WI38 (cell line): ENCODE results near the gene PLXDC2.

Source experiments
- H3K4me3 ChIP-seq: 2 replicates; pipeline ENCODE4 v1.5.1; 2011; ENCODE audit warnings: low read depth, mild to moderate bottlenecking, control low read depth, low read length
- CTCF ChIP-seq: IDR thresholded peaks from 2 replicates; pipeline ENCODE4 v1.5.1; 2012; ENCODE audit warnings: low read depth, mild to moderate bottlenecking, control low read depth, low read length

The PLXDC2 gene

GRCh38 chr10:20091698-20092097, 275.5 kb downstream of the PLXDC2 start:
- no peak overlapping the region for H3K4me3 ChIP-seq
- TF ChIP-seq CTCF, result no peak

- no peak for TF ChIP-seq CTCF
- H3K4me3 ChIP-seq, result no peak overlapping the region
Measured at GRCh38 chr10:20093600-20093999, 277.4 kb downstream of the PLXDC2 start.

GRCh38 chr10:20094226-20094976, 278.2 kb downstream of the PLXDC2 start:
- H3K4me3 ChIP-seq, result no peak overlapping the region
- TF ChIP-seq CTCF, result no peak

GRCh38 chr10:20100171-20100570, 283.9 kb downstream of the PLXDC2 start:
- TF ChIP-seq CTCF, result no peak

GRCh38 chr10:20105236-20105635, 289.0 kb downstream of the PLXDC2 start:
- TF ChIP-seq CTCF, result no peak
- no peak overlapping the region for H3K4me3 ChIP-seq

More at GRCh38 chr10:20100171-20100570, 283.9 kb downstream of the PLXDC2 start:
- H3K4me3 ChIP-seq, result no peak overlapping the region

- no peak for TF ChIP-seq CTCF
- H3K4me3 ChIP-seq, result no peak overlapping the region
Measured at GRCh38 chr10:20105931-20106330, 289.7 kb downstream of the PLXDC2 start.

- TF ChIP-seq CTCF, result no peak
Measured at GRCh38 chr10:20108021-20108420, 291.8 kb downstream of the PLXDC2 start.

More at GRCh38 chr10:20108021-20108420, 291.8 kb downstream of the PLXDC2 start:
- no peak overlapping the region for H3K4me3 ChIP-seq
